ENCODE results near the gene PLD1.

Gene PLD1

DNA sequence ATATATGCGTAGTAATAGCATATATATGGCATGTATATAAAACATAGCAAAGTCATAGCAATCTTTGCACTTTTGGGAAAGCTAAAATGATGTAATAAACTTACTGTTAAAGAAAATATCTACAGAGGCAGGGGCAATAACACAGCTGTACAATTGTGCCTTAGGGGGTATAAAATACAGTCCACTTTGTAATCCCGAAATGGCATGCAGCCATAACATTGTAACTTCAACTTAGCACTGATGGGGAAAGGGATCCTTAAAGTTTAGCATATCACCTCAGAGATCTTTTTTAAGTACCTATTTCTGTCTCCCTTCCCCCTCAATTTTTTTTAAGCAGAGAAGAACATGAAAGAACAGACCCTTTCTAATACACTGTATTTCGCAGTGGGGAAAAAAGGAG is 40.8 kb downstream of the PLD1 start:
- in situ Hi-C loops (cut with MboI; ENCODE audit: low sequenced_read_pairs, unreplicated experiment) = loop anchor here (10.0 kb wide), 1 partner anchor 115 kb away; no protein-coding TSS in a partner anchor
- TF ChIP-seq CTCF (IDR thresholded peaks at IDR 0.05; ENCODE audit: borderline replicate concordance, control extremely low read depth, extremely low read depth, insufficient read depth, missing control alignments) = no peak
- no peak for DNase-seq (ENCODE audit: low spot score)

DNA sequence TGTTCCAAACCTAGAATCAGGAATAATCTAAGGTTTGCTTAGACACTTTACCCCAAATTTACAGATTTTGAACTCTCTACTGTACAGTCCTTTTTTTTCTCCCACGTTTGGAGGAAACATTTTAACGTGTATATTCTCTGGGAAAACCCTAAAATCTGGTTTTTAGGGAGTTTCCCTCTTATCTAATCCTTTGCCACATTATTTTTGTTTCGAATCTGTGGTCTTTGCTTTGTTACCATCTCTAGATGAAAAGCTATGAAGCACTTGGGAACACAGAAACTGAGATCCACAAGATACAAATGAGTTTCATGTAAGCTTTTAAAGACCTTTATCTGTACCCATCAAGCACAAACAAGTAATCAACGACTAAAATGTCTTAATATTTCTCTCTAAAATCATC is 41.3 kb downstream of the PLD1 start:
- DNase-seq (ENCODE audit: low spot score) = no peak
- no peak for TF ChIP-seq CTCF (IDR thresholded peaks at IDR 0.05; ENCODE audit: borderline replicate concordance, control extremely low read depth, extremely low read depth, insufficient read depth, missing control alignments)
- in situ Hi-C loops (cut with MboI; ENCODE audit: low sequenced_read_pairs, unreplicated experiment) = loop anchor here (10.0 kb wide), 1 partner anchor 114 kb away; no protein-coding TSS in a partner anchor

DNA sequence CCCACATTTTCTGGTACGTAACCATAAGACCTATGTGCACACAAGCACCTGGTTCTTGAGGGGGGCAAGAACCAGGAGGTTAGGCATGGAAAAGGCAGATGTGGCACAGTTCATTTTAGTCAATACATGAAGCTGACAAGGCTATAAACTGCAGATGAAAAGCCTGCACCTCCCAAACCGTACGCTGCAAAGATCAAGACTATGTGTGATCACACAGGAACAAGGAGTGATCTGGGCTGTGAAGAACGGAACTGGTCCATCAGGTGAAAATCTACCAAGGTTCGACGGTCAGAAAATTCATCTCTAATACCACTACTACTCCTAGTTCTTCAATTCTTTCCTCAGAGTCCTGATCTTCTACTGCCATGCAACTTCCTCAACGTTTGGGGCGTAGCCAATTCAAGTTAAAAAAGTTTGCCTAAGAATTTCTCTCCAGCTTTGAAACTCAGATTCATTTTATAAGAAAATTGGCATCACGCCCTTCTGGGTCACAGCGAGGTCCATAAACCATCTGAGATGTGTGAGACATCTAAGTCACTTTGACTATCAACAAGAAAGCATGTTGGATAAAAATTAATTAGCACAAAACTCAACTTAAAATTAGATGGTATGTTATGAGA is 41.9 kb downstream of the PLD1 start:
- no peak for DNase-seq (ENCODE audit: low spot score)
- TF ChIP-seq CTCF (IDR thresholded peaks at IDR 0.05; ENCODE audit: borderline replicate concordance, control extremely low read depth, extremely low read depth, insufficient read depth, missing control alignments) = no peak
- in situ Hi-C loops (cut with MboI; ENCODE audit: low sequenced_read_pairs, unreplicated experiment) = loop anchor here (10.0 kb wide), 1 partner anchor 114 kb away; no protein-coding TSS in a partner anchor

GRCh38 chr3:171765511-171765887 is 44.8 kb downstream of the PLD1 start:
- in situ Hi-C loops (cut with MboI; ENCODE audit: low sequenced_read_pairs, unreplicated experiment) = loop anchor here (10.0 kb wide), 1 partner anchor 111 kb away; no protein-coding TSS in a partner anchor
- no peak for DNase-seq (ENCODE audit: low spot score)

DNA sequence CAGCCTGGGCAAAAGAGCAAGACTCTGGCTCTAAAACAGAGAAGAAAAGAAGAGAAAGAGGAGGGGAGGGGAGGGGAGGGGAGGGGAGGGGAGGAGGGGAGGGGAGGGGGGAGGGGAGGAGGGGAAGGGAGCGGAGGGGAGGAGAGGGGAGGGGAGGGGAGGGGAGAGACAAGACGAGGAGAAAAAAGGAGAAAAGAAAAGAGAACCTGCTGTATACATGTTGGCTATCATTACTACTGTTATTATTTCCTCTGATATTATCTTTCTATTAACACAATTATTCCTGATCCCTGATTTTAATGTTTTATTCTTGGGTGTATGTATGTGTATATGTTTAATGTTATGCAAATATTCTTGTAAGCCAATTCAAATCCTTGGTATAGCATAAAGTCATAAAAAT is 46.9 kb downstream of the PLD1 start:
- in situ Hi-C loops (cut with MboI; ENCODE audit: low sequenced_read_pairs, unreplicated experiment) = loop anchor here (10.0 kb wide), 1 partner anchor 109 kb away; no protein-coding TSS in a partner anchor
- no peak for TF ChIP-seq CTCF (IDR thresholded peaks at IDR 0.05; ENCODE audit: borderline replicate concordance, control extremely low read depth, extremely low read depth, insufficient read depth, missing control alignments)
- no peak for DNase-seq (ENCODE audit: low spot score)

More at GRCh38 chr3:171765511-171765887, 44.8 kb downstream of the PLD1 start:
- TF ChIP-seq CTCF (IDR thresholded peaks at IDR 0.05; ENCODE audit: borderline replicate concordance, control extremely low read depth, extremely low read depth, insufficient read depth, missing control alignments) = no peak

GRCh38 chr3:171760477-171760876 is 49.8 kb downstream of the PLD1 start:
- in situ Hi-C loops (cut with MboI; ENCODE audit: low sequenced_read_pairs, unreplicated experiment) = loop anchor here (10.0 kb wide), 1 partner anchor 106 kb away; no protein-coding TSS in a partner anchor
- TF ChIP-seq CTCF (IDR thresholded peaks at IDR 0.05; ENCODE audit: borderline replicate concordance, control extremely low read depth, extremely low read depth, insufficient read depth, missing control alignments) = no peak
- DNase-seq (ENCODE audit: low spot score) = no peak
